NCI-H187 treated with DMSO at 0.1 percent for 48 hours (cell line): Measurements from ENCODE around the gene RPS27.
"Not testable (repeated sequence)": the region's sequence is repeated elsewhere in the genome, so short reads cannot be mapped to it uniquely, and the experiment has no call there.

Source experiments
- DNase-seq: peaks from one replicate; lab custom pipeline; 2025; lab: John Stamatoyannopoulos, UW

The RPS27 gene

GRCh38 chr1:153961421-153961820 lies 29.1 kb upstream of the RPS27 start:
- DNase-seq = no peak

GRCh38 chr1:153962088-153963029 lies 28.2 kb upstream of the RPS27 start:
- DNase-seq = no peak

GRCh38 chr1:153963030-153963849 lies 27.3 kb upstream of the RPS27 start, which contains the start of gene SLC39A1:
TSS of gene SLC39A1 (minus strand) at chr1:153963537. CDS start at chr1:153962715, 822 bp downstream.
- peak; percentile 99 for DNase-seq

DNA sequence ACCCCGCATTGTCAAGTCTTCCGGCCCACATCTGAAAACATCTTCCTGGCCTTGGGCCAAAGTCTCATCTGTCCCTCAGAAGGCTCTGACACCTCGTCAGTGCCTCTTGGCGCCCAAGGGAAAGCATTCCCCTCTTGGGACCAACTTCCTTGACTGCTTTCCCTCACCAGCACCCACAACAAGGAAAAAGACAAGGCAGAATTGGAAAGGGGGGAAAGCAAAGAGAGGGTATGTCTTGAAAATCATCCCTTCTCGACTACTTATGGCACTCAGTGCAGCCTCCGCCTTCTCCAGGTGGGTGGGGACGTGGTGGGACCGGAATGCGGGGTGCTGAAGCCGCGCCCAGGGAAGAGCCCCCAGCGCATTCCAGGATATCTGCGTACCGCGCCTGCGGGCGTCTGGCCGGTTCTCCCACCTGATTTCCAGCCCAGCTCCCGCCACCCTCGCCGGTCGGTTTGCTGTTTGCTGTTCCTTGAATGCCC lies 26.7 kb upstream of the RPS27 start:
- no peak for DNase-seq

GRCh38 chr1:153967107-153967999 lies 23.2 kb upstream of the RPS27 start, which contains the start of gene CREB3L4:
TSS of gene CREB3L4 (plus strand) at chr1:153967902. CDS start at chr1:153968526, 624 bp downstream.
- peak; percentile 99 for DNase-seq

- peak; percentile 57 for DNase-seq
Measured at GRCh38 chr1:153968000-153968363, 22.6 kb upstream of the RPS27 start.

DNA sequence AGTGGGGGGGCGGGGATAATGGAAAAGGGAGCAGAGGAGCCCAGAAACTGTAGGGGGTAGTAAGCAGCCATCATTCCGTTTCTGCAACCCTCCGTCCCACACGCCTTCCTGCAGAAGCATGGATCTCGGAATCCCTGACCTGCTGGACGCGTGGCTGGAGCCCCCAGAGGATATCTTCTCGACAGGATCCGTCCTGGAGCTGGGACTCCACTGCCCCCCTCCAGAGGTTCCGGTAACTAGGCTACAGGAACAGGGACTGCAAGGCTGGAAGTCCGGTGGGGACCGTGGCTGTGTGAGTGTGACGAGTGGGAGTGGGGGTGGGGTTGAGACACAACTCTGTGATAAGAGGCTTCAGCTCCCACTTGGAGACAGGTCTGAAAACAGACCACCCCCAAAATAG lies 22.2 kb upstream of the RPS27 start:
- no peak for DNase-seq

DNA sequence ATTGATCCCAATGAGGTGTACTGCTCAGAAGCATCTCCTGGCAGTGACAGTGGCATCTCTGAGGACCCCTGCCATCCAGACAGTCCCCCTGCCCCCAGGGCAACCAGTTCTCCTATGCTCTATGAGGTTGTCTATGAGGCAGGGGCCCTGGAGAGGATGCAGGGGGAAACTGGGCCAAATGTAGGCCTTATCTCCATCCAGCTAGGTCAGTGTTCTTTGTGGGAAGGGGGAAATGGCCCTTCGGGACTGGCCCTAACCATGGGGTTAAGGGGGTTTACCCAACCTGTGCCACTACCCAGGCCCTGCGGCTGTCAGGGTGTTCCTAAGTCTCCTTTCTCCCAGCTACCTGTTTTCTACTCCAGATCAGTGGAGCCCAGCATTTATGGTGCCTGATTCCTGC lies 21.6 kb upstream of the RPS27 start:
- DNase-seq = no peak

GRCh38 chr1:153970346-153970745 lies 20.2 kb upstream of the RPS27 start:
- no peak for DNase-seq

DNA sequence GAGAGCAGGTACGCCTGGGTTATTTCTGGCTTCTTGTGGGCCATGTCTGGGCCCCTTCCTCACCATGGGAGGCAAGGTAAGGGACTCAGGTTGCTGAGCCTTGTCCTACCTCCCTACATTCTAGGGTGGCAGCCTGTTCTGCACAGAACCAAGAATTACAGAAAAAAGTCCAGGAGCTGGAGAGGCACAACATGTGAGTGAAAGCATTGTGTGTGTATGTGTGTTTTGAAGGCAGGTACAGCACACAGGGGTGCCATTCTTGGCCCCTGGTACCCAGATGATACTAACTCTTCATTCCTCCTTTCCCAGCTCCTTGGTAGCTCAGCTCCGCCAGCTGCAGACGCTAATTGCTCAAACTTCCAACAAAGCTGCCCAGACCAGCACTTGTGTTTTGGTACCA lies 17.5 kb upstream of the RPS27 start:
- DNase-seq = no peak

GRCh38 chr1:153973525-153973924 lies 17.0 kb upstream of the RPS27 start:
- no peak for DNase-seq

GRCh38 chr1:153976819-153977249 lies 13.7 kb upstream of the RPS27 start:
- DNase-seq = no peak

DNA sequence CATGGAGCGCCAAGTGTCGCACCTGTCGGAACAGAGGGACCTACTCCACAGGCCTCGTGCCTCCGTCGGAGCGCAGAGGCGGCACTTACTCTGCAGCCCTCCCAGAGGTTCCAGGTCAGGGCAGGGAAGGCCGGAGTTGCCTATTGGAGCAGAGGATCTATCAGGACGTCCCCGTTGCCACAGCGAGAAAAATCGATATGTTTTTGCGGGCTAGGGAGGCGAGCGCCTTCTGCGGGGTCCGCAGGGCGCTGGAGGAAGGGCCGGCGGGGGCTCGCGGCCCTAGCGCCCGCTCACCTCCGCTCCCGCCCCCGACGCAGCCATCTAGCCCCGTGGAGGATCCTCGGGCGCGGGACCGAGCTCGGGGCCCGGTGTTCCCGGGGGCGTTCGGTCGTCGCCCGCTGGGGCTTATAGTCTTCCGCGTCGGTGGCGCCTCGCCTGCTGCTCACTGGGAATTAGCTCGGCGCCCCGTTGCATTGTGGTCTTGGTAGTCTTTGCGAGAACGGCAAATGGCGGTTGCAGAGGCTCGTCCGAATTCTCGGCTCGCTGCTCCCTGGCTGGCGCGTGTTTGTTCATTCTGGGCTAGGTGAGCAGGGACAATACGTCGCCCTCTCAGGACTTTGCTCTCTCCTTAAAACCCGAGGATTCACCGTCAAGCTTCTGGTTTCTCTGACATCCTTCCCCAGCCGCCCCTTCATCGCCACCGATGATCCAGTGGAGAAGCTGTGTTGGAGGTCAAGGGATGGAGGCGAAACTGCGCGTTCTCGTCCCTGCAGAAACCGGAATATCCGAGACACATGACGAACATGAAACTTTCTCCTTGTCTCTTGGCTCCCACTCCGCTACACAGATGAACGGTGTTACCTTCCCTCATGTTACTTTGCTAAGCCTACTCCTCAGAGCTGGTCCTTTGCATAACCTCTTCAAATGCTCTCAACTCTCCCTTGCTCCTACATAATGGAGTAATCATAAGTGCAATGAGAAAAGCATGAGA lies 13.0 kb upstream of the RPS27 start, which contains the start of gene JTB:
JTB (minus strand) TSS at position 425 of the 991 bp plus-strand sequence; CDS start at position 3, 422 bp downstream.
- DNase-seq = peak; percentile 91

GRCh38 chr1:153978274-153978909 lies 12.2 kb upstream of the RPS27 start:
- DNase-seq = no peak

DNA sequence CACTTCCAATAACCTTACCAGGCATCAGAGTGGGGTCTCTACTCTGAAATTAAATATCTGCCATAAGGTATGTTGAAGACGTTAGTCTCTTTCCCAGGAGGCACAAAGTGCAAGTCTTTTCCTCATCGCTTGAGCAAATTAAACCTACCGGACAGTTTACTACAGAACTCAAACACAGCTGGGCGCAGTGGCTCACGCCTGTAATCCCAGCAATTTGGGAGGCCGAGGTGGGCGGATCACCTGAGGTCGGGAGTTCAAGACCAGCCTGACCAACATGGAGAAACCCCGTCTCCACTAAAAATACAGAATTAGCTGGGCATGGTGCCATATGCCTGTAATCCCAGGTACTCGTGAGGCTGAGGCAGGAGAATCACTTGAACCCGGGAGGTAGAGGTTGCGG lies 11.5 kb upstream of the RPS27 start:
- not testable (repeated sequence) for DNase-seq

DNA sequence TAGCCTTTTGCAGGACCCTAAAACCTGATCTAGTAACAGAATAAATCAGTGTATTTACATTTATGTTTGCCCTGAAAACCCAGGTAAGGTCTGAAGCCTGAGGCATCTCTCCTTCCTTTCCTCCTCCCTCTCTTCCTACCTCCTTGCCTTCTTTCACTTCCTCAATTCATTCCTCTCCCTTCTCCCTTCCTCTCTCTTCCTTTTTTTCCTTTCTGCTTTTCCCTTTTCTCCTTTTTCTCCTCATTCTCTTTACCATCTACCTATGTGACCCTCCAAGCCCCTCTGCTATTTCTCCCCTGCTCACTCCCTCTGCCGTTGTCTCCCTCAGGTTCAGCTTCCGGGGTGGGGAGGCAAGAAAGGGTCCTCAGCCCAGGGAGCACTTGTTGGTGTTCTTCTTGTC lies 8.8 kb upstream of the RPS27 start:
- not testable (repeated sequence) for DNase-seq

GRCh38 chr1:153984123-153984894 lies 6.3 kb upstream of the RPS27 start:
- DNase-seq = no peak

- DNase-seq = no peak
Measured at GRCh38 chr1:153985341-153985912, 5.1 kb upstream of the RPS27 start.
